AG04450 (cell line): ENCODE measurements around the gene NAP1L1. TPM values are rescaled to one million over a fixed set of nuclear protein-coding genes. Genes with fewer than 3 reads are reported as not detected.
A peak's percentile ranks its signal among the peaks of the same experiment; 100 is the strongest.

ENCODE experiments used
- CTCF ChIA-PET: fragments of 300-600, 350-600 bp; formaldehyde crosslinking; extraction: SDS; loops from one replicate; lab custom pipeline; 2022; ENCODE audit warnings: antibody characterized with exemption, inconsistent platforms; lab: Charles Lee
- POLR2A ChIA-PET: fragments of 350-600 bp; formaldehyde crosslinking; extraction: SDS; loops from one replicate; lab custom pipeline; 2021; ENCODE audit warnings: antibody characterized with exemption, inconsistent platforms; lab: Yijun Ruan, JAX
- DNase-seq: peaks from one replicate; pipeline ENCODE4 v3.0.0-alpha.2; 2011; ENCODE audit warnings: low read depth, low spot score
- H3K27ac ChIP-seq: one replicate; pipeline ENCODE4 v1.5.1; 2012; ENCODE audit warnings: low read depth, low read length, control low read depth
- H3K27me3 ChIP-seq: one replicate; pipeline ENCODE4 v1.6.0; 2012; ENCODE audit warnings: low read length; ENCODE audit not compliant: control insufficient read depth, insufficient read depth
- H3K4me3 ChIP-seq: 2 replicates; pipeline ENCODE4 v1.5.1; 2011; ENCODE audit warnings: mild to moderate bottlenecking, low read depth, low read length, control low read depth
- H3K9me3 ChIP-seq: 2 replicates; pipeline ENCODE4 v1.5.1; 2012; ENCODE audit warnings: low read length; ENCODE audit not compliant: control insufficient read depth, insufficient read depth
- CTCF ChIP-seq: IDR thresholded peaks from 2 replicates; pipeline ENCODE4 v1.5.1; 2011; ENCODE audit warnings: low read depth, low read length, control low read depth, inconsistent platforms
- polyA plus RNA-seq: library from polyadenylated mRNA; depleted of rRNA; stranded (reverse); fragments of >200 nt; gene quantifications from 2 replicates; pipeline ENCODE4 v1.2.3, GENCODE V29; 2011

Gene NAP1L1
- polyA plus RNA-seq, 1 experiment: 593 TPM

GRCh38 chr12:76020281-76020680 lies 64.2 kb downstream of the NAP1L1 start:
- Histone ChIP-seq H3K27me3 (no peaks in the 10 kb centered on the region), H3K4me3 (no peak overlapping the region), H3K27ac (peak overlapping the region; percentile 96), H3K9me3 (no peaks in the 10 kb centered on the region)
- TF ChIP-seq CTCF: no peak
- ChIA-PET POLR2A (interaction anchor here (0.6 to 2.5 kb wide), 5 partner anchors 11 to 358 kb away, joined by 3 to 16 read pairs (median 3); partner anchors contain the start of gene PHLDA1), CTCF (interaction anchor here (1.1 kb wide), 1 partner anchor 8 kb away, joined by 3 read pairs; no protein-coding TSS in a partner anchor)
- DNase-seq: no peak

- ChIA-PET POLR2A (interaction anchor here (1.0 kb wide), 1 partner anchor 13 kb away, joined by 3 read pairs; the partner anchor contains the start of gene PHLDA1), CTCF (no interaction called here)
- Histone ChIP-seq H3K27me3 (no peaks in the 10 kb centered on the region), H3K4me3 (no peak overlapping the region), H3K9me3 (no peaks in the 10 kb centered on the region), H3K27ac (no peak overlapping the region)
- TF ChIP-seq CTCF: no peak
- DNase-seq: no peak
Measured at GRCh38 chr12:76018672-76019071, 65.8 kb downstream of the NAP1L1 start.

GRCh38 chr12:76018111-76018510 lies 66.4 kb downstream of the NAP1L1 start:
- no peak for DNase-seq
- no peaks in the 10 kb centered on the region for H3K9me3 ChIP-seq
- no peak overlapping the region for H3K4me3 ChIP-seq
- H3K27me3 ChIP-seq: no peaks in the 10 kb centered on the region
- ChIA-PET CTCF (no interaction called here), POLR2A (interaction anchor here (1.0 kb wide), 1 partner anchor 13 kb away, joined by 3 read pairs; the partner anchor contains the start of gene PHLDA1)
- no peak for TF ChIP-seq CTCF
- no peak overlapping the region for H3K27ac ChIP-seq

- no peak for DNase-seq
- ChIA-PET POLR2A (no interaction called here), CTCF (interaction anchor here (1.2 kb wide), 1 partner anchor 489 kb away, joined by 3 read pairs; no protein-coding TSS in a partner anchor)
Measured at GRCh38 chr12:76014007-76014406, 70.5 kb downstream of the NAP1L1 start.

More at GRCh38 chr12:76014007-76014406, 70.5 kb downstream of the NAP1L1 start:
- Histone ChIP-seq H3K27me3 (no peaks in the 10 kb centered on the region), H3K4me3 (no peak overlapping the region), H3K9me3 (no peaks in the 10 kb centered on the region), H3K27ac (no peak overlapping the region)
- TF ChIP-seq CTCF: no peak
